GM23248 (cell line): ENCODE data around the gene DSN1.

Experiments
- EZH2 ChIP-seq: fragments of 200-600 bp; sonication (generic); IDR thresholded peaks from 2 replicates; pipeline ENCODE4 v1.6.1; 2018; ENCODE audit warnings: antibody characterized with exemption, mild to moderate bottlenecking; ENCODE audit not compliant: insufficient read depth, poor library complexity, severe bottlenecking
- EZH2phosphoT487 ChIP-seq: fragments of 200-600 bp; sonication (generic); IDR thresholded peaks from 2 replicates; pipeline ENCODE4 v1.6.1; 2018; ENCODE audit warnings: antibody characterized with exemption, moderate library complexity, mild to moderate bottlenecking, low read depth; ENCODE audit not compliant: insufficient read depth

DNA sequence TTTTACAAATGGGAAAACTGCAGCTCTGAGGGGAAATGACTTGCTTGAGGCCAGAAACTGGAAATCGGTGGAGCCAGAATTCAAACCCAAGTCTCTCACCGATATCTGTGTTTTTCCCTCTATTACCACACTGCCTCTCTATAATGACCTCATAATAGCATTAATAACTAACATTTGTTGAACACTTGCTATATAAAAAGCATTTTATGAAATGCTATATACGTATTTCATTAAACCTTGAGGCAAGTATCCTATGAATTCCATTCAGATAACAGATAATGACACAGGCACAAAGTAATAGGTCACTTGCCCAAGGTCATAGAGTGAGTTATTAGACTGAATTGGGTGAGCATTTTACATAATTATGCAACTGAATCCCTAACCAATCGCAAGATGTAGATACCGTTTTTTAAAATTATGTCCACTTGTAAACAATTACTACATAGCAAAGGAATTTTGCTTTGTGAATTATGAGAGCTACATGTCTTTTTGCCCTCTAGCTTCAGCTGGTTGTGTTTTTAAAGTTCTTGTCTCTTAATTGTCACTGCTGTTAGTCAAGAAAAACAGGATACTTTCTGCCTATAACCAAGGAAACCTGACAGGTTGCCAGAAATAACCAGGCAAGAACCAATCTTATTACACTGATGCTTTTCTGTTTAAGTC is 4.7 kb downstream of the DSN1 start:
- TF ChIP-seq EZH2phosphoT487 (no peak), EZH2 (no peak)
